K562 (cell line): ENCODE data around the gene ADAM19. TPM values are rescaled to one million over a fixed set of nuclear protein-coding genes. Genes with fewer than 3 reads are reported as not detected.

Experiments
- ATAC-seq: fragments of 200-7000 bp; cut with Tn5 transposase; 3 replicates; pipeline ENCODE4 v1.9.1; 2020; ENCODE audit warnings: moderate library complexity
- BruUV-seq: library from RNA; stranded (reverse); fragments of 400-500 nt; replicated peaks from 2 replicates; lab custom pipeline; 2021; lab: Mats Ljungman, UMichigan
- CTCF ChIA-PET: fragments of 300-600 bp; formaldehyde crosslinking; extraction: SDS; loops from one replicate; lab custom pipeline; 2021; ENCODE audit warnings: low intra/inter-chr PET ratio; lab: Yijun Ruan, JAX
- POLR2A ChIA-PET: fragments of 300-600, 350-650 bp; sonication (Branson Sonifier 250); formaldehyde crosslinking; extraction: SDS; loops from one replicate; lab custom pipeline; 2021; ENCODE audit warnings: antibody characterized with exemption, inconsistent platforms; lab: Yijun Ruan, JAX
- DNase-seq, 4 experiments: peaks; one replicate each; pipeline versions ENCODE4 v3.0.0 to v3.0.0-alpha.2; 2011 to 2018; ENCODE audit warnings: low spot score in 3 of 4, mixed read lengths in 3 of 4; ENCODE audit errors: extremely low read depth in 1 of 4
- FAIRE-seq: peaks from 2 replicates; lab custom pipeline; 2011; peaks lifted over from hg19 to GRCh38; lab: Jason Lieb, UNC
- H2AFZ ChIP-seq: 2 replicates; pipeline ENCODE4 v1.6.0; 2011; ENCODE audit warnings: low read depth, low read length, control low read depth, inconsistent platforms
- H3K27ac ChIP-seq: fragments of 200-600 bp; 3 replicates; pipeline ENCODE4 v1.8.0; 2011; ENCODE audit warnings: low read depth, mild to moderate bottlenecking, control low read depth, inconsistent platforms, low read length, moderate library complexity, mixed read lengths; ENCODE audit errors: extremely low read depth
- H3K27me3 ChIP-seq, 2 experiments: fragments of 300-600 bp in 1 of 2; 2 replicates in 1 of 2; 3 replicates in 1 of 2; pipeline versions ENCODE4 v1.6.0 to v1.8.0; 2011; ENCODE audit warnings: inconsistent platforms in 2 of 2, low read length in 2 of 2, mild to moderate bottlenecking in 1 of 2, mixed read lengths in 1 of 2, moderate library complexity in 1 of 2; ENCODE audit not compliant: control insufficient read depth in 2 of 2, insufficient read depth in 2 of 2
- H3K36me3 ChIP-seq: fragments of 300-600 bp; 3 replicates; pipeline ENCODE4 v1.8.0; 2011; ENCODE audit warnings: mild to moderate bottlenecking, low read length, inconsistent platforms; ENCODE audit not compliant: control insufficient read depth, insufficient read depth
- H3K4me1 ChIP-seq, 2 experiments: fragments of 200-600 bp in 1 of 2; replicated peaks in 1 of 2; 2 replicates in 1 of 2; 3 replicates in 1 of 2; pipeline versions ENCODE4 v1.5.1 to v1.8.0; 2011; ENCODE audit warnings: inconsistent platforms in 2 of 2, low read length in 2 of 2, mild to moderate bottlenecking in 1 of 2, mixed read lengths in 1 of 2, moderate library complexity in 1 of 2; ENCODE audit not compliant: control insufficient read depth in 2 of 2, insufficient read depth in 2 of 2
- H3K4me2 ChIP-seq: 2 replicates; pipeline ENCODE4 v1.6.1; 2011; ENCODE audit warnings: low read length, control low read depth, inconsistent platforms, mixed read lengths; ENCODE audit not compliant: insufficient read depth
- H3K4me3 ChIP-seq: fragments of 200-600 bp; sonication (generic), shearing (Covaris generic); 2 replicates; pipeline ENCODE4 v1.5.1; 2016; ENCODE audit warnings: control low read depth, inconsistent platforms
- H3K79me2 ChIP-seq: fragments of 200-600 bp; 3 replicates; pipeline ENCODE4 v1.8.0; 2011; ENCODE audit warnings: low read length, inconsistent platforms; ENCODE audit not compliant: control insufficient read depth, insufficient read depth
- H3K9ac ChIP-seq, 2 experiments: 2 replicates each; pipeline versions ENCODE4 v1.6.0 to v1.6.1; 2011; ENCODE audit warnings: low read depth in 2 of 2, low read length in 2 of 2, control low read depth in 1 of 2, inconsistent platforms in 1 of 2, mild to moderate bottlenecking in 1 of 2, mixed read lengths in 1 of 2; ENCODE audit not compliant: insufficient read depth in 1 of 2
- H3K9me1 ChIP-seq: one replicate; pipeline ENCODE4 v1.6.0; 2011; ENCODE audit warnings: inconsistent platforms, mild to moderate bottlenecking, low read length, moderate library complexity; ENCODE audit not compliant: control insufficient read depth, insufficient read depth
- H3K9me3 ChIP-seq: replicated peaks from 2 replicates; pipeline ENCODE4 v1.5.1; 2011; ENCODE audit warnings: low read depth, low read length, inconsistent platforms; ENCODE audit not compliant: control insufficient read depth, insufficient read depth
- H4K20me1 ChIP-seq: replicated peaks from 2 replicates; pipeline ENCODE4 v1.6.1; 2011; ENCODE audit warnings: low read length, inconsistent platforms, mixed read lengths; ENCODE audit not compliant: control insufficient read depth, insufficient read depth
- CSDE1 ChIP-seq, 2 experiments: fragments of 450-650 bp; IDR thresholded peaks; 2 replicates each; pipeline ENCODE4 v1.6.1; 2016; ENCODE audit warnings: mild to moderate bottlenecking in 1 of 2
- JUND ChIP-seq, 2 experiments: IDR thresholded peaks; 2 replicates in 1 of 2; 3 replicates in 1 of 2; pipeline ENCODE4 v1.6.1; 2011; ENCODE audit warnings: borderline replicate concordance in 2 of 2, low read depth in 2 of 2, low read length in 2 of 2, improper control_type of control experiment in 1 of 2, missing biosample characterization in 1 of 2, missing genetic modification characterization in 1 of 2, missing genetic modification reagents in 1 of 2
- NBN ChIP-seq: fragments of 450-650 bp; IDR thresholded peaks from 2 replicates; pipeline ENCODE4 v1.6.1; 2016; ENCODE audit warnings: low read depth, mild to moderate bottlenecking
- RBM34 ChIP-seq: fragments of 200-400 bp; formaldehyde crosslinking; IDR thresholded peaks from 2 replicates; pipeline ENCODE4 v1.6.1; 2018; ENCODE audit warnings: low read length, borderline replicate concordance; ENCODE audit not compliant: insufficient read depth
- ZBTB11 ChIP-seq, 3 experiments: fragments of 200-800 bp in 1 of 3; fragments of 250-450 bp in 1 of 3; fragments of 450-650 bp in 1 of 3; sonication (Bioruptor Pico) in 1 of 3; sonication (Bioruptor generic) in 1 of 3; formaldehyde crosslinking in 1 of 3; IDR thresholded peaks; 2 replicates each; pipeline versions ENCODE4 v1.6.1 to v1.8.0; 2016 to 2022; ENCODE audit warnings: mild to moderate bottlenecking in 2 of 3, missing genetic modification characterization in 2 of 3, missing compliant biosample characterization in 1 of 3, moderate library complexity in 1 of 3
- ZFP1 ChIP-seq: fragments of 450-650 bp; formaldehyde crosslinking; IDR thresholded peaks from 2 replicates; pipeline ENCODE4 v1.4.0; 2020; ENCODE audit warnings: mild to moderate bottlenecking, mixed read lengths
- ZNF133 ChIP-seq: fragments of 250-450 bp; sonication (Bioruptor Pico); IDR thresholded peaks from 2 replicates; pipeline ENCODE4 v1.4.0; 2020; ENCODE audit warnings: mild to moderate bottlenecking
- ZNF445 ChIP-seq: fragments of 250-450 bp; sonication (Bioruptor Pico); IDR thresholded peaks from 2 replicates; pipeline ENCODE4 v1.4.0; 2020; ENCODE audit warnings: low read depth, mild to moderate bottlenecking, moderate library complexity
- ZNF592 ChIP-seq: fragments of 450-650 bp; IDR thresholded peaks from 2 replicates; pipeline ENCODE4 v1.6.1; 2017; ENCODE audit warnings: antibody characterized with exemption, mild to moderate bottlenecking
- WGBS: fragments of 100-300 bp; shearing (Covaris generic); methylation state at CpG from one replicate; pipeline ENCODE4 v1.1.6; 2016; ENCODE audit warnings: low coverage, mixed read lengths; ENCODE audit not compliant: insufficient coverage; ENCODE audit errors: missing lambda C conversion rate; 5-methylcytosine and 5-hydroxymethylcytosine counted together
- in situ Hi-C: fragments of 300-500 bp; cut with MboI; formaldehyde crosslinking; loops from 4 replicates; pipeline ENCODE4 v1.15.0; 2018; ENCODE audit warnings: inconsistent platforms, mixed read lengths
- intact Hi-C: fragments of 100-400 bp; cut with micrococcal nuclease; formaldehyde crosslinking; loops from 2 replicates; pipeline ENCODE4 v1.14.2; 2022
- polyA plus RNA-seq, 8 experiments: library from polyadenylated mRNA; depleted of rRNA in 4 of 8; stranded (reverse) in 5 of 8; unstranded in 3 of 8; fragments of >200 nt; fragmentation: Nextera tagmentation in 2 of 8; fragmentation: Illumina TruSeq in 1 of 8; extraction: Ambion mirVana in 2 of 8; extraction: Trizol in 1 of 8; gene quantifications; 2 replicates each; pipeline versions ENCODE4 v1.2.1 to v1.2.3, GENCODE V29; 2011 to 2014; ENCODE audit warnings: inconsistent platforms in 1 of 8, missing spikeins in 1 of 8
- total RNA-seq, 7 experiments: library from RNA; depleted of rRNA in 6 of 7; stranded (reverse); fragments of >200 nt in 6 of 7; fragmentation: Illumina TruSeq in 2 of 7; extraction: Trizol in 2 of 7; gene quantifications; 2 replicates each; pipeline versions ENCODE4 v1.2.1 to v1.2.3, GENCODE V29; 2011 to 2021; ENCODE audit warnings: low replicate concordance in 1 of 7

Gene ADAM19
- total and polyA plus RNA-seq, 9 of the 15 experiments (the other 6 are each of a cell fraction or from before 2014, with no cell fraction given) = 0.11 to 1.1 (median 0.43) TPM

GRCh38 chr5:157535042-157535865 is 40.3 kb downstream of the ADAM19 start:
- Histone ChIP-seq H3K4me1 (peaks cover 11 to 26% of the 10 kb centered on the region in 2 experiments; a peak in 4 of 5 replicates), H3K9me3 (no peaks in the 10 kb centered on the region), H3K9ac (no peak overlapping the region), H4K20me1 (no peaks in the 10 kb centered on the region), H3K27me3 (no peaks in the 10 kb centered on the region), H3K4me2 (peak overlapping the region; percentile 23; the same call in 1 of the 2 replicates), H2AFZ (no peak overlapping the region), H3K79me2 (no peaks in the 10 kb centered on the region), H3K36me3 (no peaks in the 10 kb centered on the region), H3K4me3 (no peak overlapping the region), H3K27ac (peak overlapping the region; percentile 31; the same call in 2 of the 3 replicates), H3K9me1 (no peaks in the 10 kb centered on the region)
- peak; percentile 75 for FAIRE-seq
- intact Hi-C loops (no loop called here), in situ Hi-C loops (no loop called here)
- ATAC-seq = peak; percentile 82
- POLR2A ChIA-PET = interaction anchor here (0.6 to 3.1 kb wide), 12 partner anchors 9 to 1800 kb away, joined by 3 to 13 read pairs (median 3); no protein-coding TSS in a partner anchor
- BruUV-seq = no TSS peak
- DNase-seq = peak; percentile 17 to 77 (median 42)
- WGBS = 7% methylated on average over 6 of the region's 6 CpGs
- CTCF ChIA-PET = no interaction called here
- TF ChIP-seq NBN (peak; percentile 75; the same call in 1 of the 2 replicates), ZNF133 (CRISPR knock-in tag) (no peak), ZNF592 (0 out of 2 replicates have a peak, but pooled peaks have one; percentile 40), JUND (IDR thresholded peaks at IDR 0.05; ENCODE audit: borderline replicate concordance, low read depth, low read length) (no peak; the same call in 1 of the 2 replicates), JUND (tag; IDR thresholded peaks at IDR 0.05; ENCODE audit: borderline replicate concordance, low read depth, low read length) (peak; percentile 77; the same call in 2 of the 3 replicates), ZNF445 (CRISPR knock-in tag) (no peak), ZBTB11 (CRISPR knock-in tag; IDR thresholded peaks at IDR 0.05) (peak in 1 of 3 experiments; percentile 47; a peak in 1 of 6 replicates), CSDE1 (IDR thresholded peaks at IDR 0.05) (no peak), ZFP1 (CRISPR knock-in tag) (no peak), RBM34 (no peak)
